NT2/D1 (cell line): Measurements from ENCODE around the gene EPB41L5.

ENCODE experiments used
- DNase-seq: peaks from one replicate; pipeline ENCODE4 v3.0.0-alpha.2; 2011; ENCODE audit warnings: low read depth, low spot score
- H3K27me3 ChIP-seq: 2 replicates; pipeline ENCODE4 v1.6.0; 2011; ENCODE audit warnings: mild to moderate bottlenecking; ENCODE audit not compliant: insufficient read length, insufficient read depth
- H3K36me3 ChIP-seq: 2 replicates; pipeline ENCODE4 v1.6.1; 2011; ENCODE audit warnings: mild to moderate bottlenecking, low read length, mixed read lengths; ENCODE audit not compliant: insufficient read depth, insufficient read length
- H3K4me1 ChIP-seq: 2 replicates; pipeline ENCODE4 v1.5.1; 2011; ENCODE audit not compliant: insufficient read depth, insufficient read length
- H3K4me3 ChIP-seq: 2 replicates; pipeline ENCODE4 v1.5.1; 2011; ENCODE audit warnings: low read depth; ENCODE audit not compliant: insufficient read length
- H3K9ac ChIP-seq: 2 replicates; pipeline ENCODE4 v1.6.0; 2011; ENCODE audit warnings: low read depth; ENCODE audit not compliant: insufficient read length
- H3K9me3 ChIP-seq: 2 replicates; pipeline ENCODE4 v1.5.1; 2011; ENCODE audit warnings: mild to moderate bottlenecking, low read length; ENCODE audit not compliant: insufficient read depth
- SUZ12 ChIP-seq: IDR thresholded peaks from 2 replicates; pipeline ENCODE4 v1.6.1; 2011; ENCODE audit not compliant: insufficient read length, insufficient read depth; ENCODE audit errors: extremely low read depth
- YY1 ChIP-seq: IDR thresholded peaks from 2 replicates; pipeline ENCODE4 v1.6.1; 2011; ENCODE audit not compliant: insufficient read length, insufficient read depth
- ZNF274 ChIP-seq: IDR thresholded peaks from 2 replicates; pipeline ENCODE4 v1.6.1; 2011; ENCODE audit warnings: mild to moderate bottlenecking, low read depth, low read length

Gene EPB41L5

DNA sequence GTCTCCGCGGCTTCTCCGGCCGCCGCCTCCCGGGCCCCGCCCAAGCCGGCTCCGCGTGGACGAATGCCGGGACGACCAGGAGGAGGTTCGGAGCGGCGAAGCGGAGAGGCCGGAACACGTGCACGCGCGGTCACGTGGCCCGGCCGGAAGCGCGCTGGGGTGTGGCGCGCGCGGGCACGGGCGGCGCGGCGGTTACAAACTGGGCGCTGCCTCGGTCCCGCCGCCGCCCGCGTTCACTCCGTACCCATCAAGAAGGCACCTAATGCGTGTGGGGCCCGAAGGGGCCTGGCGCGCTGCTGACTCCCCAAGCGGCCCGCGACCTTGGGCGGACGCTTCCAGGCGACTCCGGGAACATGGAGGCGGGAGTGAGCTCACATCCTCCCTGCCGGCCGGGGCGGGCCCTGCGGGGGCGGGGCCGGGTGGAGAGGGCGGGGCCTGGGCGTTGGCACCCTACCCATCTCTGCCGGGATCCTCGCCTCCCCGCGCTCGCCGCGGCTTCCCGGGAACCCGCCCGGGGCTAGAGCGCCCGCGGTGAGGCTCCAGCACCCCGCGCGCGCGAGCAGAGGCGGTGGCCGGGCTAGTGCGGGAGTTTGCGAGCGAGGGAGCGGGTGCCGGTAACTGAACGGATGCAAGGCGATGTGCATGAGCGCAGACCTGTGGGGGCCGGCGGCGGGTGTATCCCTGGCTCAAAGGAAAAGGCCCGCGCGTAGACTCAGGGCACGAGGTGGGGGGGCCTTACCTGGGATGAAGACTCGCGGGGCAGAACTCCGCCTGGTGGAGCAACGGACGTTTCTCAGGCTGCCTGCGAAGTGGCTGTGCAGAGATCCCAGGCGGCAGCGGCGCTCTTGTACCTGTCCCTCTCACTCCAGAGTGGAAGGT, 210.4 kb downstream of the EPB41L5 start, which contains the start of gene TMEM185B:
TMEM185B (minus strand) TSS at position 367 of the 879 bp plus-strand sequence. CDS start 424 bp downstream, outside the sequence.
- Histone ChIP-seq H3K27me3 (peaks cover 20% of the 10 kb centered on the region), H3K4me1 (peaks cover 17% of the 10 kb centered on the region), H3K36me3 (peaks cover 34% of the 10 kb centered on the region), H3K4me3 (peak within 1 kb of the TSS; percentile 57), H3K9me3 (peaks cover 13% of the 10 kb centered on the region), H3K9ac (peak within 1 kb of the TSS; percentile 78)
- TF ChIP-seq SUZ12: no peak
- TF ChIP-seq ZNF274: no peak
- TF ChIP-seq YY1: no peak
- DNase-seq: peak; percentile 43

GRCh38 chr2:120224256-120224655, 211.4 kb downstream of the EPB41L5 start:
- TF ChIP-seq YY1 (no peak), SUZ12 (no peak), ZNF274 (no peak)
- Histone ChIP-seq H3K27me3 (peaks cover 20% of the 10 kb centered on the region), H3K4me3 (peak overlapping the region; percentile 57), H3K9ac (peak overlapping the region; percentile 78), H3K4me1 (peaks cover 17% of the 10 kb centered on the region), H3K9me3 (peaks cover 13% of the 10 kb centered on the region), H3K36me3 (peaks cover 25% of the 10 kb centered on the region)
- no peak for DNase-seq

GRCh38 chr2:120224735-120225548, 212.1 kb downstream of the EPB41L5 start:
- TF ChIP-seq YY1: no peak
- no peak for TF ChIP-seq ZNF274
- no peak for TF ChIP-seq SUZ12
- no peak overlapping the region for H3K4me3 ChIP-seq
- H3K9me3 ChIP-seq: peaks cover 13% of the 10 kb centered on the region
- peaks cover 17% of the 10 kb centered on the region for H3K4me1 ChIP-seq
- H3K36me3 ChIP-seq: peaks cover 18% of the 10 kb centered on the region
- peaks cover 20% of the 10 kb centered on the region for H3K27me3 ChIP-seq
- H3K9ac ChIP-seq: no peak overlapping the region
- no peak for DNase-seq

DNA sequence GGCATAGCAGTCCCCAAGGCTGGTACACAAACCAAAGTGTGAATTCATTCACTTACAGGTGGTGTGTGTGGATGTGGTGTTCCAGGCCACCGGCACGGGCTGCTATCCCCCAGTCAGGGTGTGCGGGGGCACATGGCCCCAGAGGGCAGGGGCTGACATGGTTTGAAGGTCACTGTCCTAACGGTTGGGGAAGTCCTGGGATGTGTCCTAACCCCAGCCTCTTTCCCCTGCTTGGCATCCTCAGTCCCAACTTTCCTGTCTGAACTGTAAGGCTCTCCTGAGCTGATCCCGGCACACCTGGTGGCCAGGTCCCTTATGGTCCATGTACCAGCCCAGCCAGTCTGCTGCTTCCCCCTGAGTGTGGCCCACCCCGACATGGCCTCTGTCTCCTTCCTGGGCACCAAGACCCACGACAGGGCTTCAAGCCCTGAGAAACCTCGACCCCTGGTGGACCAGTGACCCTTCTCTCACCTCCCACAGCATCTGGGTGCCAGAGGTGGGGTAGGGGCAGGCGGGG, 212.7 kb downstream of the EPB41L5 start:
- peaks cover 17% of the 10 kb centered on the region for H3K4me1 ChIP-seq
- no peak for DNase-seq
- no peak overlapping the region for H3K9ac ChIP-seq
- no peak overlapping the region for H3K4me3 ChIP-seq
- no peak for TF ChIP-seq ZNF274
- TF ChIP-seq SUZ12: no peak
- TF ChIP-seq YY1: no peak
- H3K27me3 ChIP-seq: peaks cover 20% of the 10 kb centered on the region
- peaks cover 13% of the 10 kb centered on the region for H3K9me3 ChIP-seq
- peaks cover 13% of the 10 kb centered on the region for H3K36me3 ChIP-seq

GRCh38 chr2:120226316-120226715, 213.4 kb downstream of the EPB41L5 start:
- Histone ChIP-seq H3K27me3 (peaks cover 20% of the 10 kb centered on the region), H3K36me3 (peaks cover 13% of the 10 kb centered on the region), H3K4me1 (peaks cover 17% of the 10 kb centered on the region), H3K9me3 (peaks cover 13% of the 10 kb centered on the region), H3K4me3 (no peak overlapping the region), H3K9ac (no peak overlapping the region)
- no peak for DNase-seq
- TF ChIP-seq ZNF274: no peak
- no peak for TF ChIP-seq YY1

DNA sequence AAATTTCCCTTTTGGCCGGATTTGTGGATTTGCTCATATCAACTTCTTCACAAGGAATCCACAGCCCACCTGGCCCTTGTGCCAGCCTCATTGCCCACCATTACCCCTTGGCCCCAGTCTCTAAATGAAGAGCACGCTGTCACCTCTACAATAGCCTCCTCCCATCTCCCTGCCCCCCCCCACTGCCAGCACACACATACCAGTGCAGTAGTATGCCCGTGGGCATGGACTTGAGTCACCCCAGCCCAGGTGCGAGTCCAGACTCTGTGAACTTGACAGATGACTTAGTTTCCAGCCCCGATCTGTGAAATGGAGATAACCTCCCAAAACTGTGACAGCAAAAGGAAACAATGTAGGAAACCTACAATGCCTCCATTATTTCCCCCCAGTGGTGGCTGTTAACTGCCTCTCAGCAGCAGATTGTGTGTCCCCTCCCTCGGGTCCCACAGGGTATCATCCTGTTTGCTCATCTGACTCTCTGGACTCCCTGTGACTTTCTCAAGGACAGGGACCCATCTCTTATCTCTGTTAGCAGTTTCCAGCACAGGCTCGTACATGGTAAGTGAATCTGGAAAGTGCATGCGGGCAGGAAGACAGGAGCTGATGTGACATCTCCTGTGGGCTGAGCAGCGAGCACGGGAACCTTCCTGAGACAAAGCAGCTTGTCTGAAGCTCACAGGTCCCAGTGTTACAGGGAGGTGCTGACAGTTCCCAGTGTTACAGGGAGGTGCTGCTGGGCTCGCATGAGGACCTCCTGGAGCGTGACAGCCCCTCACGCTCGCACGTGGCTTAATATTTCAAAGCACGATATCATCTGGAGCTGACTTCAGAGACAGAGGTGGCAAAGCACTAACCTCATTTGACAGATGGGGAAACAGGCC, 214.5 kb downstream of the EPB41L5 start:
- H3K9ac ChIP-seq: no peak overlapping the region
- H3K4me1 ChIP-seq: peaks cover 14% of the 10 kb centered on the region
- H3K27me3 ChIP-seq: peaks cover 20% of the 10 kb centered on the region
- DNase-seq: no peak
- TF ChIP-seq YY1 (no peak), SUZ12 (no peak), ZNF274 (no peak)
- peaks cover 6% of the 10 kb centered on the region for H3K9me3 ChIP-seq
- H3K36me3 ChIP-seq: peaks cover 4% of the 10 kb centered on the region
- H3K4me3 ChIP-seq: no peak overlapping the region
